ENCODE results near the gene CHCHD6.

CHCHD6 gene

DNA sequence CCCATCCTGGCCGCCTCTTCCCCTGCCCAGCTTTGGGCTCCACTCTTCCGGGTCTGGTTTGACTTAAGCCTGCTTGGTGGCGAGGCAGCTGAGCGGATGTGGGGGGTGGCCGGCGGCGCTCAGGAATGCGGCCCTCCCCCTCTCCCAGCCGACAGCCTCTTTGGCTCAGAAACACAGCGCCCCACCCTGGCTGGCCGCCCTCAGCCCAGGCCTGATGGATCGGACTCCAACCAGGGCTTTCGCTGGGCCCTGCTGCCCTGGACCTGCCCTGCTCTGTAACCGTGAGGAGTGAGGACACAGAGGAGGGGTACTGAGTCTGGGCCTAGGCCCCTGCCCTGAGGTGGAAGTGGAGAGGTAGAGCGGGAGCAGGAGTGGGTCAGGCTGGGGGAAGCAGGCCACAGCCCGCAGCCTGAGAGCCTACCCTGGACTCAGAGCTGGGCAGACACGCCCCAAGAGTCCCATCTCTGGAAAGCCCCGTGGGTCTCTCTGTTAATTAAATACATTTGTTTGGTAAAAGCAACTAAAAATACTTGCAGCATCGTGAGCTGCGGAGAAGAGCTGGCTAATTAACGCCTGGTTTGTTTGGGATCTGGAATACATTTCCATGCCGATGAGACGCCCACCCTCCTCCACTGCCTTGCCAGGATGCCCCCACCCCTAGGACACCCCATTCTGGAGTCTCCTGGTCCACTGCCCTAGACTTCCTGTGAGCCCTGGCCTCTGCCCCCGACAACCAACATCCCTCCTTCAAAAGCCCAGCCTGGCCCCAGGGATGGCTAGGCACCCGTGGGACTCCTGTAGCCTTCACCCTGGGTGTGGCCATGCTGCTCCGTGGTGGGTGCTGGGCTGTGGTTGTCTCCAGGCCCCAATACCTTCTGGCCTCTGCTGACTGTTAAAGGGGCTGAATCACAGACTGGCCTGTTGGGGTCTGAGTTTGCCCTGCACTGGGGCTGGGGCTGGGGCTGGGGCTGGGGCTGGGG, 298.4 kb downstream of the CHCHD6 start:
- no peak overlapping the region for H3K4me3 ChIP-seq (ENCODE audit: low read length)
- no peak for DNase-seq (ENCODE audit: low read depth, low spot score)

DNA sequence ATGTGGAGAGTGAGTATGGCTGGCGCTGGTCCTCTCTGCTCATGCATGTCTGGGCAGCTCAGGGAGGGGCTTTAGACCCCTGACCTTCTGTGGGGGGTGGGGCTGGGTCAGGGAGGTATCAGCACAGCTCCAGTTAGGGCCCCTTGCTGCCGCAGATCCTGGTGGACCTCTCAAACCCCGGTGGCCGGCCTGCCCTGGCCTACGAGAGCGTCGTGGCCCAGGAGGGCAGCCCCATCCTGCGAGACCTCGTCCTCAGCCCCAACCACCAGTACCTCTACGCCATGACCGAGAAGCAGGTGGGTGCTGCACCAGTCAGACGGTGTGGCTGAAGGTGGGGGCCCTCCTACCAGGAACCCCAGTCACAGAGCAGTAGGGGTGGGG, 299.1 kb downstream of the CHCHD6 start:
- H3K4me3 ChIP-seq (ENCODE audit: low read length) = no peak overlapping the region
- DNase-seq (ENCODE audit: low read depth, low spot score) = no peak

DNA sequence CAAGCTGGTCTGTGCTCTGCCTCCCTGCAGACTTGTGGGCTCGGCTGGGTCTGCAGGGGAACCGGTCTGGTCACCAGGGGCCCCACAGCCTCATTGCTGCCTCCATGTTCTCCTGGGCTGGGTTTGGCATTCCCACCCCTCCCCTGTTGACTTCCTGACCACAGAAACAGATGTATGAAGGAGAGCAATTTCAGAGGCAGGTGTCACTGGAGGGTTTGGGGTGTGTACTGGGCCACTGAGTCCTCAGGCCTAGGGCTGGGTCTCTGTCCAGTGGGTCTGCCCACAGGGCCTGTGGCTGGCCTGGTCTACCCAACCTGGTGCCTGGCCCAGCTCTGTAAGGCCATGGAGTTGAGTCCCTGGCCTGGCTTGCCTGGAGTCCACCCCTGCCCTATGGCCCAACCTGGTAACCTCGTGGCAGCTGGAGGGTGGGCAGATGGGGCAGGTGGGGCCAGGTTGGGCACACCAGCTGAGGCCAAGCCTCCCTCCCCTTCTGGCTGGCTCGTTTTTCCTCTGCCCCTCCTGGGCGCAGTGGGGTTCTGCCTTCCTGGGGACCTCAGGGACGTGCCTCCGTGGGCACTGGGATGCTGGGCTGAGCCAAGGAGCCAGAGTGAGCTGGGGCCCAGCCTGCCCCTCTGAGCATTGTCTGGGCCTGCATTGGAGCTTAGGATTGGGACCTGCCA, 299.7 kb downstream of the CHCHD6 start:
- H3K4me3 ChIP-seq (ENCODE audit: low read length) = no peak overlapping the region
- no peak for DNase-seq (ENCODE audit: low read depth, low spot score)

DNA sequence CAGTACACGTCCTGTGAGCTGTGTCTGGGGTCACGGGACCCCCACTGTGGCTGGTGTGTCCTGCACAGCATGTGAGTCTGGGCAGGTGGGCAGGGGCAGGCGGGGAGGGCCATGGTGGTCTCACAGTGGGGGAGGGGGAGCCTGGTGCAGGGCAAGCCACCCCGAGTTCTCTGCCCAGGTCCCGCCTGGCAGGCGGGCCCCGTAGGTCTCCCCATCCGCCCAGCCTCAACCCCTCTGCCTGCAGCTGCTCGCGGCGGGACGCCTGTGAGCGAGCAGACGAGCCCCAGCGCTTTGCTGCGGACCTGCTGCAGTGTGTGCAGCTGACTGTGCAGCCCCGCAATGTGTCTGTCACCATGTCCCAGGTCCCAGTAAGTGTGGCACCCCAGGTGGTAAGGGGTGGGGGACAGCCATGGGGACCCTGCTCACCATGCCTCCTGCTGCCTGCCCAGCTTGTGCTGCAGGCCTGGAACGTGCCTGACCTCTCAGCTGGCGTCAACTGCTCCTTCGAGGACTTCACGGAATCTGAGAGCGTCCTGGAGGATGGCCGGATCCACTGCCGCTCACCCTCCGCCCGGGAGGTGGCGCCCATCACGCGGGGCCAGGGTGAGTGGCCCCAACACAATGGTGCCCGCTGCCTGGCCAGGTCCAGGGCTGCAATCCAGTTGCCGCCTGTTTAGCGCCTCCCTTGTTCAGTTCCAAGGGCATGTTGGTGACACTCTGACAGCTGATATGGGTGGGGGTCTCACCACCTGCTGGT, 300.8 kb downstream of the CHCHD6 start:
- DNase-seq (ENCODE audit: low read depth, low spot score) = no peak
- no peak overlapping the region for H3K4me3 ChIP-seq (ENCODE audit: low read length)

DNA sequence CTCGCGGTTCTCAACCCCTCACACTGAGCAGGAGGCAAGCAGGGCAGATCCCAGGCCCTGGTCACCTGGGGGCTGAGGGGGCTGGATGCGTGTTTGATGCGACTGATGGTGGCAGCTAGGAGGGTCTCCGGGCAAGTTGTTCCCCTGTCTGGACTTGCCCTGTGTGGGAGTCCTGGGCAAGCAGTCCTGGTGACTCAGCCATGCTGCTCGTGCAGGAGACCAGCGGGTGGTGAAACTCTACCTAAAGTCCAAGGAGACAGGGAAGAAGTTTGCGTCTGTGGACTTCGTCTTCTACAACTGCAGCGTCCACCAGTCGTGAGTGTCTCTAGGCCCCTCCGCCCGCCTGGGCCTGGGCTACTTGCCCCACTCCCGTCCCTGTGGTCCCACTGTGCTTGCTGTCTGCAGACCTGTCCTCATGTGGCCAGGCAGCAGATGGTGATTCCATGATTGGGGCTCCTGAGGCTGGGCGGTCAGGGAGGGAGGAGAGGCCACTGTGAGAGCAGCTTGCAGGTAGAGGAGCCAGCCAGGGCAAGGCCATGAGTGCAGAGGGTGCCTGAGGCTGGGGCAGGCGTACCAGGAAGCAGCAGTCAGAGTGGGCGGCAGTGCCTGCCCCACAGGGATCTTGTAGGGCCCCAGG, 301.9 kb downstream of the CHCHD6 start:
- DNase-seq (ENCODE audit: low read depth, low spot score) = no peak
- no peak overlapping the region for H3K4me3 ChIP-seq (ENCODE audit: low read length)

DNA sequence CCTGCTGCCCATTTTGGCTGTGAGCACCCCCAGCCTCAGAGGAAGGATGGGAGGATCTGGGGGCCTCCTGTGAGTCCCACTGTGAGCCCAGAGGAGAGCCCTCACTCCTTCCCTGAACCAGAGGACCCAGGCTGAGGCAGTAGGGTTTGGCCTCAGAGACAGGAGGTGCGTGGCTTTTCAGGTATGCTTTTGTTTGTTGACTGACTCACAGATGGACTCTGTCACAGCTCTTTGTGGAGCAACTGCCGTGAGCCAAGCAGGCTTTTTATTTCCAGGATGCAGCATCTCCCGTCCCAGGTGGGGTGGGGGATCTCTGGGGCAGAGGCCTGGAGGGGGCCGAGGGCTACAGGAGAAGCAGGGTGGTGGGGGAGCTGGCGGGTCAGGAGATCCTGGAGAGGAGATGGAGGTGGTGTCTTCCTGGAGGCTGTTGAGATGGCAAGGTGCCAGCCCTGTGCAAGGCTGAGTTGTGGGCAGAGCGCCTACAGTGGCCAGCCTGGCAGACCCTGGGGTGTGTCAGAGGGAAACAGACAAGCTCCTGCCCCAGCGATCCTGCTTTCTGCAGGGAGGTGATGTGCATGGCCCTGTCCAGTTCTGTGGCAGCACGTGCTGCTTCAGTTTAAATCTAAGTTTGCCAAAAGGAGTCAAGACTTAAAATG, 302.9 kb downstream of the CHCHD6 start:
- no peak for DNase-seq (ENCODE audit: low read depth, low spot score)
- no peak overlapping the region for H3K4me3 ChIP-seq (ENCODE audit: low read length)

DNA sequence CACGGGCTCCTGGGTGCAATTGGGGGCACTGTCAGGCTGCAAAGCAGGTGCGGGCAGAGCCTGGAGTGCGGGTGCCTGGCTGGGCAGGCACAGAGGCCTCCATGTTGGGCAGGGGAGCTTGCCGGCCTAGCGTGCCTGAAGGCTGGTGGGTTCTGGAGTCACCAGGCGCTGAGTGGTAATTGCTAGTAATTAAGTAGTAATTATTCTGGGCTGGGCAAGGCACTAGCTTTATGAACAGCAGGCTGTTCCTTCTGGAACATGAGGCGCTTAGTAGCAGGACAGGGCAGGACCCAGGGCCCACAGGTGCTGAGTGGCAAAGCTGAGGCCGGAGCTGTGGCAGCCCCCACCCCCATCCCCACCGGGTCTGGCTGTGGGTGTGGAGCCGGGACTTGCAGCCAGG, 304.2 kb downstream of the CHCHD6 start:
- DNase-seq (ENCODE audit: low read depth, low spot score) = no peak
- H3K4me3 ChIP-seq (ENCODE audit: low read length) = no peak overlapping the region

DNA sequence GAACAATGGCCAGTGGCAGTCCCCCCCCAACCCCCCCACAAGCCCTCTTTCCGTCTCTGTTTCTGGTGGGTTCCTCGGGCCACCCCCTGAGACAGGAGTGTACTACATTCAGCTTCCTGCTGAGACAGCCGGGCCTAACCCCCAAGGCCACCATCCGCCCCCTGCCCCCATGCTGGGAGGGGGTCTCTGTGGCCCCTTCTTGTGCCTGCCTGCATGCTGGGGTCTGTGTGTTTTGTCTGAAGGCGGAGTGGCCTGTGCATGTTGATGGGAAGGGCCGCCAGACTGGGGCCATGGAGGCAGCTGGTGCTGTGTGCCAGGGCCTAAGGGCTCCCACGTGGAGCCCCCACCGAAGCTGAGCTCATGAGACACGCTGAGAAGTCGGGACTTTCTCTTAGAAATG, 305.5 kb downstream of the CHCHD6 start:
- no peak for DNase-seq (ENCODE audit: low read depth, low spot score)
- no peak overlapping the region for H3K4me3 ChIP-seq (ENCODE audit: low read length)
